H1 (cell line): ENCODE data around the gene REPIN1.

Source experiments
- ATF3 ChIP-seq: IDR thresholded peaks from 2 replicates; pipeline ENCODE4 v1.6.1; 2011; ENCODE audit warnings: low read depth, mild to moderate bottlenecking, low read length; ENCODE audit not compliant: insufficient read depth
- BRCA1 ChIP-seq: IDR thresholded peaks from 2 replicates; pipeline ENCODE4 v1.6.1; 2012; ENCODE audit warnings: low read depth, low read length, improper control_type of control experiment
- CTCF ChIP-seq, 3 experiments: IDR thresholded peaks; 1 replicate in 2 of 3; 2 replicates in 1 of 3; pipeline versions ENCODE4 v1.5.1 to v1.6.1; 2011; ENCODE audit warnings: low read length in 3 of 3, mild to moderate bottlenecking in 3 of 3, inconsistent platforms in 2 of 3, low read depth in 1 of 3, moderate library complexity in 1 of 3; ENCODE audit not compliant: insufficient read depth in 1 of 3; ENCODE audit errors: control extremely low read depth in 1 of 3
- POLR2A ChIP-seq, 2 experiments: IDR thresholded peaks; 1 replicate in 1 of 2; 2 replicates in 1 of 2; pipeline ENCODE4 v1.6.1; 2011; ENCODE audit warnings: low read depth in 2 of 2, low read length in 2 of 2, mild to moderate bottlenecking in 2 of 2; ENCODE audit errors: control extremely low read depth in 1 of 2
- TCF12 ChIP-seq: IDR thresholded peaks from 2 replicates; pipeline ENCODE4 v1.6.1; 2011; ENCODE audit warnings: low read depth, mild to moderate bottlenecking, low read length

GRCh38 chr7:150381785-150382122, 13.1 kb downstream of the REPIN1 start:
- TF ChIP-seq CTCF (IDR thresholded peaks at IDR 0.05; ENCODE audit: control extremely low read depth in 1 of 3, insufficient read depth in 1 of 3, low read depth in 1 of 3, low read length in 3 of 3) (no peak), POLR2A (IDR thresholded peaks at IDR 0.05; ENCODE audit: control extremely low read depth in 1 of 2, low read depth in 2 of 2, low read length in 2 of 2) (no peak), TCF12 (no peak), ATF3 (no peak), BRCA1 (no peak)
